WERI-Rb-1 (cell line): Measurements from ENCODE around the gene KRTAP10-12.

Experiments used
- DNase-seq: peaks from one replicate; pipeline ENCODE4 v3.0.0-alpha.2; 2020
- H3K27ac ChIP-seq: fragments of 250-450 bp; sonication (Bioruptor Pico); 2 replicates; pipeline ENCODE4 v1.5.1; 2020; ENCODE audit warnings: mild to moderate bottlenecking, moderate library complexity
- H3K27me3 ChIP-seq: fragments of 250-450 bp; sonication (Bioruptor Pico); 2 replicates; pipeline ENCODE4 v1.5.1; 2021; ENCODE audit warnings: mild to moderate bottlenecking, low read depth, moderate library complexity; ENCODE audit not compliant: insufficient read depth, severe bottlenecking
- H3K36me3 ChIP-seq: fragments of 250-450 bp; sonication (Bioruptor Pico); 2 replicates; pipeline ENCODE4 v1.5.1; 2020; ENCODE audit warnings: mild to moderate bottlenecking, moderate library complexity
- H3K4me3 ChIP-seq: 2 replicates; pipeline ENCODE4 v1.5.1; 2011; ENCODE audit warnings: low read depth, mild to moderate bottlenecking, control low read depth, low read length
- H3K9me3 ChIP-seq: fragments of 250-450 bp; sonication (Bioruptor Pico); 2 replicates; pipeline ENCODE4 v1.5.1; 2021; ENCODE audit warnings: mild to moderate bottlenecking, moderate library complexity; ENCODE audit not compliant: severe bottlenecking
- TF ChIP-seq, protein P1 (sequence below): IDR thresholded peaks from 2 replicates; pipeline ENCODE4 v1.5.1; 2011; ENCODE audit warnings: low read depth, mild to moderate bottlenecking, control low read depth, inconsistent platforms, low read length

Gene KRTAP10-12

DNA sequence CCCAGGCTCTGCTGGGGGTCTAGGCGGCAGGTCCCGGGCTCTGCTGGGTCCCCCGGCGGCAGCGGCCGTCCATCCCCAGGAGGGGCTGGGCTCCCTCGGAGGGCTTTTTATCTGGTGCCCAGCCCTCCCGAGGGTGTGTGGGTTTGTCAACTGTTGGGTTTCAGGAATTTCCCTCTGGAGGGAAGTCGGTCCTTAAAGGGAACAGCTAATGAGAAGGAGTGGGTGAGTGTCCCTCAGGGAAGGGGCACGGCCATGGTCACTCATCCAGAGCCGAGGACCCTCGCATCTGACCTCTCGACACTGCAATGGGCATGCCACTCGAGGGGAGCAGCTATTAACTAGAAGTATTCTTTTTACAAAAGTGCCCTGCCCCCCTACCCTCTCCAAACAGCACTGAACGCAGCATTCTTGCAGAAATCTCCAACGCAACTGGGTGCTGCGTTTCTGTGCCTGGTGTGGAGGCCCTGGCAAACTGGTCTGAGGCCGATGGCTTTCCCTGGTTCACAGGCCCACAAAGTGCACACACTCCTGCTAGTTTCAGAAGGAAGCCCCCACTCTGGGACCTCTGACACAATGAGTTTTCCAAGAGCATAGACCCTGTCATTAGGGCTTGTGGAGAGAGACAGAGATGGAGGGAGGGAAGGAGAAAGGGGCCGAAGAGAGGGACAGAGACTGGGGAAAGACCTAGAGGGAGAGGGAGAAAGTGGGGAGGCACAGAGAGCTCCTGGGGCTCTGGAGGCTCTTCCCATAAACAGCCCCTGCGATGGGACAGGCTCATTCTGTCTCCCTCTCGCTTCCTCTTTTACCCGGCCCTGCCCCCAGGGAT is 15.4 kb downstream of the KRTAP10-12 start:
- no peak overlapping the region for H3K27ac ChIP-seq
- H3K9me3 ChIP-seq = no peaks in the 10 kb centered on the region
- TF ChIP-seq, protein P1, sequence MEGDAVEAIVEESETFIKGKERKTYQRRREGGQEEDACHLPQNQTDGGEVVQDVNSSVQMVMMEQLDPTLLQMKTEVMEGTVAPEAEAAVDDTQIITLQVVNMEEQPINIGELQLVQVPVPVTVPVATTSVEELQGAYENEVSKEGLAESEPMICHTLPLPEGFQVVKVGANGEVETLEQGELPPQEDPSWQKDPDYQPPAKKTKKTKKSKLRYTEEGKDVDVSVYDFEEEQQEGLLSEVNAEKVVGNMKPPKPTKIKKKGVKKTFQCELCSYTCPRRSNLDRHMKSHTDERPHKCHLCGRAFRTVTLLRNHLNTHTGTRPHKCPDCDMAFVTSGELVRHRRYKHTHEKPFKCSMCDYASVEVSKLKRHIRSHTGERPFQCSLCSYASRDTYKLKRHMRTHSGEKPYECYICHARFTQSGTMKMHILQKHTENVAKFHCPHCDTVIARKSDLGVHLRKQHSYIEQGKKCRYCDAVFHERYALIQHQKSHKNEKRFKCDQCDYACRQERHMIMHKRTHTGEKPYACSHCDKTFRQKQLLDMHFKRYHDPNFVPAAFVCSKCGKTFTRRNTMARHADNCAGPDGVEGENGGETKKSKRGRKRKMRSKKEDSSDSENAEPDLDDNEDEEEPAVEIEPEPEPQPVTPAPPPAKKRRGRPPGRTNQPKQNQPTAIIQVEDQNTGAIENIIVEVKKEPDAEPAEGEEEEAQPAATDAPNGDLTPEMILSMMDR = no peak
- H3K27me3 ChIP-seq = no peaks in the 10 kb centered on the region
- peak; percentile 4 for DNase-seq
- no peaks in the 10 kb centered on the region for H3K36me3 ChIP-seq
- no peak overlapping the region for H3K4me3 ChIP-seq

DNA sequence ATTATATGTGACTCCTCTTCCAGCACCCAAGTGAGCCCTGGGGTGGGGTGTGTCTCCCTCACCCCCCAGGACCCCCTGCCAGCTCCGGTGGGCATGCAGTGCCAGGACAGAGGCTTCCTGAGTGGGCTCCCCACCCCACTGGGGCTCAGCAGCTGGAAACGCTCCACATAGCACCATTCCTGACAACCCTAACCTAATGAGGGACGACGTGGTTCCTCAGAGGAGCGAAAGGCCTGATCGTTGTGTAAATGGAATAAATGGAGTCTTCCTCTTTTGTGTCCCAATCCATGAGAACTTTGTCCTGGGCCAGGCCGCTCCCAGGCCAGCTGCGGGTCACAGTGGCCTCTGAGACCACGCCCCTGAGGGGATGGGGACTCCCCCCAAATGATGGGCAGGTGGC is 16.2 kb downstream of the KRTAP10-12 start:
- no peak overlapping the region for H3K4me3 ChIP-seq
- TF ChIP-seq, protein P1 = no peak
- peak; percentile 6 for DNase-seq
- H3K36me3 ChIP-seq = no peaks in the 10 kb centered on the region
- no peaks in the 10 kb centered on the region for H3K27me3 ChIP-seq
- no peaks in the 10 kb centered on the region for H3K9me3 ChIP-seq
- no peak overlapping the region for H3K27ac ChIP-seq

DNA sequence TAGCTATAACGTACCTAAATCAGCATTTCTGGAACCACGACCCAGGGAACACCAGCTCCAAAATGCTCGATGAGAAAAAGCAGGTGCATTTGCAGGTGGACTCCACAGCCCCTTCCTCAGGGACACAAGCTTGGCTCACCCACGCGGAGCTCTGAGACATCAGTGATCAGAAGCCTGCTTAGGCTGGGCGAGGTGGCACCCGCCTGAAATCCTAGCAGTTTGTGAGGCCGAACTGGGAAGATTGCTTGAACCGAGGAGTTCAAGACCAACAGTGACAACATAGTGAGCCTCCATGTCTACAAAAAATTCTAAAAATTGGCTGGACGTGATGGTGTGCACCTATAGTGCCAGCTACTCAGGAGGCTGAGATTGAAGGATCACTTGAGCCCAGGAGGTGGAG is 16.9 kb downstream of the KRTAP10-12 start:
- DNase-seq = peak; percentile 4
- H3K27me3 ChIP-seq = no peaks in the 10 kb centered on the region

DNA sequence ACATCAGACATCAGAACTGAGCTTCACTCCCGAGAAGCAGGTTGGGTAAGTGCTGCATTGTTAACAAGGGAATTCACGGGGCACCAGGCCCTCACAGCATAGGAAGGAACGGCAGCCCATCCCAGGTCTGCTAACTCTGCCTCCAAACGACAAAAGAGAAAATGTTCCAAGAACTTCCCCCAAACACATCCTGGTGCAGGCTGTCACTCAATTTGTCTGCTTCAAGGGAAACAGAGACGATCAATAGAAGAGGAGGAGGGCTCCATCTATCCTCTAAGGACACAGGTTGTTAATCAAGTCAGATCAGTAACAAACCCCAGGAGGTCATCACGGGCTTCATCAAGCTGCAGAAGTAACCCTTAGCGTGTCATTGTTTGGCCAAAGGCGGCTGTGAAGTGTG is 17.9 kb downstream of the KRTAP10-12 start:
- H3K4me3 ChIP-seq = no peak overlapping the region
- no peak overlapping the region for H3K27ac ChIP-seq
- H3K36me3 ChIP-seq = no peaks in the 10 kb centered on the region
- TF ChIP-seq, protein P1 = no peak
- no peaks in the 10 kb centered on the region for H3K9me3 ChIP-seq
- DNase-seq = peak; percentile 6
- H3K27me3 ChIP-seq = no peaks in the 10 kb centered on the region

More for the DNA sequence above, 16.9 kb downstream of the KRTAP10-12 start:
- H3K9me3 ChIP-seq = no peaks in the 10 kb centered on the region
- TF ChIP-seq, protein P1 = no peak
- H3K27ac ChIP-seq = no peak overlapping the region
- no peak overlapping the region for H3K4me3 ChIP-seq
- H3K36me3 ChIP-seq = no peaks in the 10 kb centered on the region

DNA sequence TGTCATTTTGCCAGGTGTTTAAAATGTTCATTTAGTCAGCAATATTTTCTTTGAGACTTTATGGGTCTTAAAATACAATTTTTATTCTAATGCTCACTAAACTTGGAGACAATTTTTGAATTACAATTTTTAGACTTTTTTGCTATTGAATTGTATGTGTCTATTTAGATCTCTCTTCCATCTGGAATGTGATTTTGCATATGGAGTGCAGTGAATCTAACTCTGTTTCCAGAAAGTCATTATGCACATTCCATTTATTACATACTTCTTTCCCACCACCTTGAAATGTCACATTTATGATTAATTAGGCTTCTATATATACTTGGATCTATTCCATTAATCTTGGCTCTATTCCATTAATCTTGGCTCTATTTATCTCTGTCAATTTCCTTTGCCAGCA is 20.0 kb downstream of the KRTAP10-12 start:
- DNase-seq = no peak
- TF ChIP-seq, protein P1 = no peak
- H3K27ac ChIP-seq = no peak overlapping the region
- H3K36me3 ChIP-seq = no peaks in the 10 kb centered on the region
- H3K9me3 ChIP-seq = no peaks in the 10 kb centered on the region
- no peak overlapping the region for H3K4me3 ChIP-seq
- no peaks in the 10 kb centered on the region for H3K27me3 ChIP-seq

DNA sequence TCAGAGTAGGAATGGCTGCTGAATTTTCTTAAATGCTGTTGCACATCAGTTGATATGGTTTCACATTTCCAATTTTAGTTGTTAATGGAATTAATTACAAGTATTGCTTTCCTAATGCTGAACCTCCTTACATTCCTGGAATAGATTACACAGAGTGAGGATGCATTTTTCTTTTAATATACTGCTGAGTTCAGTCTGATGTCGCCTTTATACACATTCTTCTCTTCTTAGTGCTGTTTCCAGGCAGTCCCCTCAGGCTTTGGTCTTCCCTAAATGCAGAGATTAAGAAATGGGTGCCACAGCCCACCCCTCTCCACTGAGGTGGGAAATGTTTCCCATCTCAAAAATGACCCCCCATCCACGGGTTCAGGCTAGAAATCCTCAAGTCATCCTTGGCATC is 21.1 kb downstream of the KRTAP10-12 start:
- Histone ChIP-seq H3K9me3 (no peaks in the 10 kb centered on the region), H3K27ac (no peak overlapping the region), H3K4me3 (no peak overlapping the region), H3K36me3 (no peaks in the 10 kb centered on the region), H3K27me3 (no peaks in the 10 kb centered on the region)
- TF ChIP-seq, protein P1 = no peak
- no peak for DNase-seq
